ENCODE results near the gene CDK9.

DNA sequence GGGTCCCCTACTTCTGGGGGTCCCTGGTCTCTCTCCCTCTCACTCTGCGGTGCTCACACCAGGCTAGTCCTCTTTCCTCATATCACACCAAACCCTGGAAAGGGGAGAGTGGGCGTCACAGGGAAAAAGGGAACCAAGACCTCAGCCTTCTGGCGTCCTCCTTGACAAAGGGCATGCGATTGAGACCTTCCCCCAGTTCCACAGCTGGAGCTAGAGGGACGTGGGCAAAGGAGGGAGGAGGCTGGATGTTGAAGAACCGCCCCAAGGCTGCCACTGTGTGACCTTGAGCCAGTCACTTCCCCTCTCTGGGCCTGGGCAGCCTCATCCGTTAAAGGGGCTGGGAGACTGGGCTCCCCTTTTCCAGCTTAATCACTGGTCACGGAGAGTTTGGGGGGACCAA lies 32.2 kb upstream of the CDK9 start:
- TF ChIP-seq CTCF (IDR thresholded peaks at IDR 0.05; ENCODE audit: insufficient read depth, low read length, poor library complexity, severe bottlenecking) = no peak
- no peak for TF ChIP-seq EZH2phosphoT487 (conservative IDR thresholded peaks at IDR 0.05; ENCODE audit: low read length)

All from SU-DHL-6 (cell line).